Vagina (tissue), 2 donors: ENCODE measurements around the gene TTC7B. TPM values are rescaled to one million over a fixed set of nuclear protein-coding genes. Genes with fewer than 3 reads are reported as not detected.

Experiments used
- DNase-seq, 2 donors: peaks; one replicate each; pipeline ENCODE4 v3.0.0-alpha.2; 2017; ENCODE audit errors: extremely low spot score in 2 of 2
- H3K27ac ChIP-seq: fragments of 200-600 bp; sonication (generic); one replicate; pipeline ENCODE4 v1.5.1; 2019
- H3K27me3 ChIP-seq: fragments of 200-600 bp; sonication (generic); one replicate; pipeline ENCODE4 v1.5.1; 2019
- H3K36me3 ChIP-seq, 2 donors: fragments of 200-600 bp; sonication (generic); one replicate each; pipeline ENCODE4 v1.5.1; 2017 to 2019
- H3K4me1 ChIP-seq: fragments of 200-600 bp; sonication (generic); one replicate; pipeline ENCODE4 v1.5.1; 2019
- H3K4me3 ChIP-seq, 2 donors: fragments of 200-600 bp; sonication (generic); 1 replicate in 1 of 2; 2 replicates in 1 of 2; pipeline ENCODE4 v1.5.1; 2016 to 2019
- H3K9me3 ChIP-seq: fragments of 200-600 bp; sonication (generic); one replicate; pipeline ENCODE4 v1.5.1; 2019
- POLR2A ChIP-seq, 2 donors: fragments of 450-650 bp; IDR thresholded peaks; one replicate each; pipeline ENCODE4 v1.6.1; 2017; ENCODE audit warnings: antibody characterized with exemption in 2 of 2, mild to moderate bottlenecking in 2 of 2, moderate library complexity in 2 of 2
- POLR2AphosphoS5 ChIP-seq, 2 donors: sonication (generic); formaldehyde crosslinking; IDR thresholded peaks; one replicate each; pipeline ENCODE4 v1.9.0; 2017; ENCODE audit warnings: antibody characterized with exemption in 2 of 2, mild to moderate bottlenecking in 2 of 2, low read depth in 1 of 2; ENCODE audit not compliant: insufficient read depth in 1 of 2
- intact Hi-C: fragments of 100-400 bp; cut with DNase I; formaldehyde crosslinking; loops from one replicate; pipeline ENCODE4 v1.15.1; 2023
- total RNA-seq: library from RNA; depleted of rRNA; stranded (reverse); fragments of >200 nt; gene quantifications from one replicate; pipeline ENCODE4 v1.2.3, GENCODE V29; 2016
- TF ChIP-seq, protein P1 (sequence below), 3 experiments: fragments of 450-650 bp in 2 of 3; fragments of 200-600 bp in 1 of 3; sonication (generic) in 1 of 3; IDR thresholded peaks; one replicate each; pipeline ENCODE4 v1.5.1; 2017 to 2019; ENCODE audit warnings: antibody characterized with exemption in 3 of 3, mild to moderate bottlenecking in 2 of 3, moderate library complexity in 2 of 3

TTC7B gene
- total RNA-seq, 1 donor from 2014 or later: 56.0 TPM

- Histone ChIP-seq H3K9me3 (no peaks in the 10 kb centered on the region), H3K36me3 (peaks cover 0 to 14% of the 10 kb centered on the region in 2 donors), H3K4me1 (no peaks in the 10 kb centered on the region), H3K27me3 (no peaks in the 10 kb centered on the region), H3K27ac (no peak overlapping the region), H3K4me3 (no peak overlapping the region)
- intact Hi-C loops: no loop called here
- peak in 1 of 2 donors; percentile 6 for DNase-seq
- no peak for TF ChIP-seq POLR2A (IDR thresholded peaks at IDR 0.05)
- TF ChIP-seq, protein P1, sequence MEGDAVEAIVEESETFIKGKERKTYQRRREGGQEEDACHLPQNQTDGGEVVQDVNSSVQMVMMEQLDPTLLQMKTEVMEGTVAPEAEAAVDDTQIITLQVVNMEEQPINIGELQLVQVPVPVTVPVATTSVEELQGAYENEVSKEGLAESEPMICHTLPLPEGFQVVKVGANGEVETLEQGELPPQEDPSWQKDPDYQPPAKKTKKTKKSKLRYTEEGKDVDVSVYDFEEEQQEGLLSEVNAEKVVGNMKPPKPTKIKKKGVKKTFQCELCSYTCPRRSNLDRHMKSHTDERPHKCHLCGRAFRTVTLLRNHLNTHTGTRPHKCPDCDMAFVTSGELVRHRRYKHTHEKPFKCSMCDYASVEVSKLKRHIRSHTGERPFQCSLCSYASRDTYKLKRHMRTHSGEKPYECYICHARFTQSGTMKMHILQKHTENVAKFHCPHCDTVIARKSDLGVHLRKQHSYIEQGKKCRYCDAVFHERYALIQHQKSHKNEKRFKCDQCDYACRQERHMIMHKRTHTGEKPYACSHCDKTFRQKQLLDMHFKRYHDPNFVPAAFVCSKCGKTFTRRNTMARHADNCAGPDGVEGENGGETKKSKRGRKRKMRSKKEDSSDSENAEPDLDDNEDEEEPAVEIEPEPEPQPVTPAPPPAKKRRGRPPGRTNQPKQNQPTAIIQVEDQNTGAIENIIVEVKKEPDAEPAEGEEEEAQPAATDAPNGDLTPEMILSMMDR (IDR thresholded peaks at IDR 0.05): no peak
- no peak for TF ChIP-seq POLR2AphosphoS5 (IDR thresholded peaks at IDR 0.05; ENCODE audit: insufficient read depth in 1 of 2, low read depth in 1 of 2)
These were observed 32.9 kb downstream of the TTC7B start for GRCh38 chr14:90783344-90783743.

DNA sequence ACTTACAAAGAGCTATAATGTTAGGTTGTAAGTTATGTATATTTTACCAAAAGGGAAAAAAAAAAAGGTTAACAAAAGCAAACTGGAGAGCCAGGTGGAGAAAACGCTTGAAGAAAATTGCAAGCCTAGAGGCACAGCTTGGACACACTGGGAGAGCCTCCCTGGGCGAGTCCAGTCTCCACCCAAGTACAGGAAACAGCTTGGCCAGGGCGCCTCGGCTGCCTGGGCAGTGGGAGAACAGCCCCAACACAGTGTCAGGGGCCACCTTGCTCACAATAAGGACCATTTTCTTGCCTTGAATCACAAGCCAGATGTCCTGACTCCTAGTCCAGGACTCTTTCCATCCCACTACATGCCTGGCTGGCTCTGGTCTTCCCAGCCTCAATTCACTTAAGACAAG is 33.3 kb downstream of the TTC7B start:
- Histone ChIP-seq H3K36me3 (peaks cover 0 to 14% of the 10 kb centered on the region in 2 donors), H3K27me3 (no peaks in the 10 kb centered on the region), H3K4me3 (no peak overlapping the region), H3K4me1 (no peaks in the 10 kb centered on the region), H3K27ac (no peak overlapping the region), H3K9me3 (no peaks in the 10 kb centered on the region)
- TF ChIP-seq, protein P1 (IDR thresholded peaks at IDR 0.05): no peak
- no peak for TF ChIP-seq POLR2A (IDR thresholded peaks at IDR 0.05)
- TF ChIP-seq POLR2AphosphoS5 (IDR thresholded peaks at IDR 0.05; ENCODE audit: insufficient read depth in 1 of 2, low read depth in 1 of 2): no peak
- peak; percentile 29 to 82 for DNase-seq
- intact Hi-C loops: no loop called here

GRCh38 chr14:90781876-90782275 is 34.4 kb downstream of the TTC7B start:
- TF ChIP-seq POLR2A (IDR thresholded peaks at IDR 0.05) (no peak), POLR2AphosphoS5 (IDR thresholded peaks at IDR 0.05; ENCODE audit: insufficient read depth in 1 of 2, low read depth in 1 of 2) (no peak)
- TF ChIP-seq, protein P1 (IDR thresholded peaks at IDR 0.05): no peak
- Histone ChIP-seq H3K27me3 (no peaks in the 10 kb centered on the region), H3K9me3 (no peaks in the 10 kb centered on the region), H3K27ac (no peak overlapping the region), H3K36me3 (peaks cover 0 to 14% of the 10 kb centered on the region in 2 donors), H3K4me1 (no peaks in the 10 kb centered on the region), H3K4me3 (no peak overlapping the region)
- intact Hi-C loops: no loop called here
- DNase-seq: peak in 1 of 2 donors; percentile 77

DNA sequence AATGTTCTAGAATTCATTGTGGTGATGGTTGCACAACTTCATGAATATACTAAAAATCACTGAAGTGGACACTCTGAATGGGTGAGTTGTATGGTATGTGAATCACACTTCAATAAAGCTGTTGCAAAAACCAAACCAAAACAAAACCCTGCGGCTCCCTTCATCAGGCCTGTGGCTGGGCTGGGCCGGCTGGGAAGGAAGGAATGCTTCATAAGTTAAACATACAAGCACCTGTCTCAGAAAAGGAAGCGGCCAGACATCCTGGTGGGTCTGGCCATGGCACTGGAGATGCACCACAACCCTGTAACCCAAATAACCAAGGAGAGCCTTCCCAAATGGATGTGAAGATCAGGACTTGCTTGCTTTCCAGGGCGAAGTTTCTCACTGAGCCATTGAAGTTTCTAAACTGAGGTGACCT is 34.9 kb downstream of the TTC7B start:
- no peak overlapping the region for H3K27ac ChIP-seq
- H3K4me3 ChIP-seq: no peak overlapping the region
- no peaks in the 10 kb centered on the region for H3K27me3 ChIP-seq
- peaks cover 0 to 14% of the 10 kb centered on the region in 2 donors for H3K36me3 ChIP-seq
- no peaks in the 10 kb centered on the region for H3K9me3 ChIP-seq
- TF ChIP-seq POLR2A (IDR thresholded peaks at IDR 0.05) (no peak), POLR2AphosphoS5 (IDR thresholded peaks at IDR 0.05; ENCODE audit: insufficient read depth in 1 of 2, low read depth in 1 of 2) (no peak)
- TF ChIP-seq, protein P1 (IDR thresholded peaks at IDR 0.05): no peak
- H3K4me1 ChIP-seq: no peaks in the 10 kb centered on the region
- peak; percentile 37 to 56 for DNase-seq
- intact Hi-C loops: no loop called here

DNA sequence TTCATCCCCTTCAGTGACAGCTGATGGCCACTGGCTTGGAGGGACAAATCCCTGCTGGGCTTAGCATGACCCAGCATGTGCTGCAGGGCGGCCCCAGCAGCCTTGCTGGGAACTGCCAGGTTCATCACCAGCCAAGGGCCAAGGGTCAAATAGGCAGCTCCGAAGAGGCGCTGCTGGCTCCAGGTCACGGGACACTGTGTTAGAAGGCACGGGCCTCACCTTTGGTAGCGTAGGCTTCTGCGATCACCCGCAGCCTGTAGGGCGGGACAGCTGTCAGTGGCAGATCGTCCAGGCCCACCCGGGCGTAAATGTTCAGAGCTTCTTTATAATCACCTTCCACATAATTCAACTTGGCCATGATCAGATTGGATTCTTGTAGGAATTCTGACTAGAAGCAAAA is 35.7 kb downstream of the TTC7B start:
- Histone ChIP-seq H3K4me1 (no peaks in the 10 kb centered on the region), H3K27me3 (no peaks in the 10 kb centered on the region), H3K9me3 (no peaks in the 10 kb centered on the region), H3K4me3 (no peak overlapping the region), H3K27ac (no peak overlapping the region), H3K36me3 (peaks cover 0 to 14% of the 10 kb centered on the region in 2 donors)
- TF ChIP-seq POLR2A (IDR thresholded peaks at IDR 0.05) (no peak), POLR2AphosphoS5 (IDR thresholded peaks at IDR 0.05; ENCODE audit: insufficient read depth in 1 of 2, low read depth in 1 of 2) (no peak)
- TF ChIP-seq, protein P1 (IDR thresholded peaks at IDR 0.05): no peak
- peak; percentile 25 to 54 for DNase-seq
- intact Hi-C loops: no loop called here
